B cell (primary cell): ENCODE results near the gene HTRA1. TPM values are rescaled to one million over a fixed set of nuclear protein-coding genes. Genes with fewer than 3 reads are reported as not detected.

Experiments used
- ATAC-seq: fragments of 200-7000 bp; cut with Tn5 transposase; one replicate; pipeline ENCODE4 v1.10.0; 2021; ENCODE audit warnings: low read depth, mild to moderate bottlenecking, moderate number of reproducible peaks, moderate library complexity
- CTCF ChIA-PET: fragments of 350-600 bp; sonication (Branson Sonifier 250); formaldehyde crosslinking; loops from one replicate; lab custom pipeline; 2021; ENCODE audit warnings: antibody characterized with exemption, inconsistent platforms; lab: Charles Lee
- POLR2A ChIA-PET: fragments of 350-600 bp; sonication (Branson Sonifier 250); formaldehyde crosslinking; loops from one replicate; lab custom pipeline; 2021; ENCODE audit warnings: antibody characterized with exemption; lab: Charles Lee
- DNase-seq: peaks from one replicate; pipeline ENCODE4 v3.0.0; 2013
- H2AFZ ChIP-seq: 2 replicates; pipeline ENCODE4 v1.6.1; 2012; ENCODE audit warnings: mild to moderate bottlenecking, low read depth, low read length; ENCODE audit not compliant: insufficient read depth, poor library complexity, severe bottlenecking
- H3K27ac ChIP-seq, 2 donors: 1 replicate in 1 of 2; 2 replicates in 1 of 2; pipeline ENCODE4 v1.5.1; 2012 to 2013; ENCODE audit warnings: low read length in 2 of 2, mild to moderate bottlenecking in 2 of 2, moderate library complexity in 1 of 2
- H3K27me3 ChIP-seq, 4 experiments: fragments of 200-600 bp in 1 of 4; sonication (generic) in 1 of 4; replicated peaks in 1 of 4; 1 replicate in 2 of 4; 2 replicates in 2 of 4; pipeline versions ENCODE4 v1.6.1 to v1.7.0; 2013 to 2016; ENCODE audit warnings: low read length in 3 of 4, mild to moderate bottlenecking in 2 of 4, mixed read lengths in 1 of 4, moderate library complexity in 1 of 4; ENCODE audit not compliant: insufficient read depth in 4 of 4, control insufficient read depth in 3 of 4; ENCODE audit errors: control extremely low read depth in 1 of 4
- H3K36me3 ChIP-seq, 2 experiments: replicated peaks in 1 of 2; 1 replicate in 1 of 2; 2 replicates in 1 of 2; pipeline versions ENCODE4 v1.6.1 to v1.7.1; 2013; ENCODE audit warnings: low read length in 1 of 2; ENCODE audit not compliant: insufficient read depth in 2 of 2, control insufficient read depth in 1 of 2; ENCODE audit errors: control extremely low read depth in 1 of 2, extremely low read depth in 1 of 2
- H3K4me1 ChIP-seq, 2 donors: fragments of 200-600 bp in 1 of 2; sonication (generic) in 1 of 2; 1 replicate in 1 of 2; 2 replicates in 1 of 2; pipeline versions ENCODE4 v1.5.1 to v1.6.1; 2013 to 2017; ENCODE audit warnings: low read length in 2 of 2; ENCODE audit not compliant: control insufficient read depth in 2 of 2, insufficient read depth in 2 of 2
- H3K4me2 ChIP-seq: replicated peaks from 2 replicates; pipeline ENCODE3; 2012; ENCODE audit warnings: mild to moderate bottlenecking, low read depth, low read length; ENCODE audit not compliant: poor library complexity, severe bottlenecking
- H3K4me3 ChIP-seq, 5 experiments: fragments of 200-600 bp in 1 of 5; sonication (generic) in 1 of 5; 1 replicate in 3 of 5; 2 replicates in 2 of 5; pipeline versions ENCODE4 v1.5.1 to v1.7.0; 2011 to 2016; ENCODE audit warnings: low read length in 4 of 5, mild to moderate bottlenecking in 4 of 5, low read depth in 2 of 5, control low read depth in 1 of 5, moderate library complexity in 1 of 5; ENCODE audit not compliant: insufficient read depth in 1 of 5; ENCODE audit errors: control extremely low read depth in 1 of 5, extremely low read depth in 1 of 5
- H3K79me2 ChIP-seq: fragments of 200-600 bp; sonication (generic); one replicate; pipeline ENCODE4 v1.6.0; 2016; ENCODE audit warnings: low read length; ENCODE audit not compliant: control insufficient read depth, insufficient read depth
- H3K9ac ChIP-seq: fragments of 200-600 bp; sonication (generic); 2 replicates; pipeline ENCODE4 v1.6.1; 2017; ENCODE audit warnings: mild to moderate bottlenecking, low read length, moderate library complexity
- H3K9me3 ChIP-seq, 3 donors: one replicate each; pipeline versions ENCODE4 v1.6.1 to v1.7.1; 2013; ENCODE audit warnings: low read length in 2 of 3; ENCODE audit not compliant: control insufficient read depth in 2 of 3, insufficient read depth in 1 of 3; ENCODE audit errors: control extremely low read depth in 1 of 3
- H4K20me1 ChIP-seq: 2 replicates; pipeline ENCODE4 v1.6.0; 2012; ENCODE audit warnings: mild to moderate bottlenecking, low read length; ENCODE audit not compliant: insufficient read depth, control insufficient read depth, poor library complexity, severe bottlenecking
- H3K27ac Mint-ChIP-seq: one replicate; pipeline ENCODE4 v1.8.0; 2021; ENCODE audit warnings: mixed read lengths
- H3K27me3 Mint-ChIP-seq: one replicate; pipeline ENCODE4 v1.8.0; 2021; ENCODE audit warnings: mixed read lengths
- H3K4me1 Mint-ChIP-seq: one replicate; pipeline ENCODE4 v1.8.0; 2021; ENCODE audit warnings: mixed read lengths
- H3K4me3 Mint-ChIP-seq: one replicate; pipeline ENCODE4 v1.8.0; 2021; ENCODE audit warnings: mixed read lengths
- H3K9me3 Mint-ChIP-seq: one replicate; pipeline ENCODE4 v1.8.0; 2022; ENCODE audit warnings: mixed read lengths; ENCODE audit not compliant: insufficient read depth
- EZH2 ChIP-seq: IDR thresholded peaks from 2 replicates; pipeline ENCODE4 v1.6.1; 2012; ENCODE audit warnings: borderline replicate concordance, low read depth, mild to moderate bottlenecking, moderate library complexity, low read length; ENCODE audit not compliant: insufficient read depth, poor library complexity, severe bottlenecking
- WGBS: methylation state at CpG from one replicate; pipeline ENCODE4 v1.1.5; 2013; ENCODE audit warnings: missing lambda C conversion rate; ENCODE audit not compliant: insufficient coverage; 5-methylcytosine and 5-hydroxymethylcytosine counted together
- intact Hi-C: fragments of 100-400 bp; cut with micrococcal nuclease; formaldehyde crosslinking; loops from one replicate; pipeline ENCODE4 v1.10.0; 2022
- polyA plus RNA-seq: library from polyadenylated mRNA; depleted of rRNA; stranded (reverse); fragments of >200 nt; gene quantifications from 2 replicates; pipeline ENCODE4 v1.2.3, GENCODE V29; 2012
- total RNA-seq, 2 donors: library from RNA; stranded (reverse); fragments of 120-200 nt in 1 of 2; gene quantifications; 1 replicate in 1 of 2; 2 replicates in 1 of 2; pipeline versions ENCODE4 v1.2.3 to v1.2.4, GENCODE V29; 2013 to 2022
- TF ChIP-seq, protein P1 (sequence below): fragments of 200-600 bp; IDR thresholded peaks from one replicate; pipeline ENCODE4 v1.8.0; 2022; ENCODE audit warnings: antibody characterized with exemption, mild to moderate bottlenecking

HTRA1 gene
- total and polyA plus RNA-seq, 2 donors (not counting 1 experiment from before 2014, with no cell fraction given): not detected

DNA sequence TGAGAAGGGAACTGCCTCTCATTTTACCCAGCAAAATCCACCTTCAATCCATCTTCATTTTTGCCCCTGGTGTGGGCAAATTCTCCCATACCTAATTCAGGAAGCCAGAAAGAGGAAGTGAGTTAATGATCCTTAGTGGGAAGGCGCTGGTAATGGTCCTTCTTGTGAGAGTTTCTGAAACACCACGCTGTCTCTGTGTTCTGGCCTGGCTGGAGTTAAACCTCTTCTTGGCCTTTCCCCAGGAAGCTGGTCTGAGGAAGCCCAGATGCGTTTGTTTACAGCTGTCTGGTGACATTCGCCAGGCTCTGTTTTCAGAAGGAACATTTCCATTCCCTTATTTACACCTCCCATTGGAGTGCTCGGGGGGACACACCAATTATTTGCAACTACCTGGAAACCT, 24.3 kb downstream of the HTRA1 start:
- Histone ChIP-seq H3K36me3 (no peaks in the 10 kb centered on the region), H3K9ac (no peak overlapping the region), H3K4me1 (no peaks in the 10 kb centered on the region), H2AFZ (no peak overlapping the region), H3K9me3 (peaks cover 0 to 7% (median 0%) of the 10 kb centered on the region in 3 donors), H3K79me2 (no peaks in the 10 kb centered on the region), H4K20me1 (no peaks in the 10 kb centered on the region), H3K4me3 (no peak overlapping the region), H3K4me2 (no peak overlapping the region), H3K27ac (no peak overlapping the region), H3K27me3 (no peaks in the 10 kb centered on the region)
- H3K27ac Mint-ChIP-seq: no peak overlapping the region
- peaks cover 28% of the 10 kb centered on the region for H3K27me3 Mint-ChIP-seq
- ChIA-PET CTCF (no interaction called here), POLR2A (no interaction called here)
- H3K4me1 Mint-ChIP-seq: no peaks in the 10 kb centered on the region
- H3K9me3 Mint-ChIP-seq: peaks cover 3% of the 10 kb centered on the region
- no peak for ATAC-seq
- TF ChIP-seq EZH2: no peak
- intact Hi-C loops: no loop called here
- no peak overlapping the region for H3K4me3 Mint-ChIP-seq
- no peak for DNase-seq
- 9% methylated on average over 2 of the region's 5 CpGs for WGBS

DNA sequence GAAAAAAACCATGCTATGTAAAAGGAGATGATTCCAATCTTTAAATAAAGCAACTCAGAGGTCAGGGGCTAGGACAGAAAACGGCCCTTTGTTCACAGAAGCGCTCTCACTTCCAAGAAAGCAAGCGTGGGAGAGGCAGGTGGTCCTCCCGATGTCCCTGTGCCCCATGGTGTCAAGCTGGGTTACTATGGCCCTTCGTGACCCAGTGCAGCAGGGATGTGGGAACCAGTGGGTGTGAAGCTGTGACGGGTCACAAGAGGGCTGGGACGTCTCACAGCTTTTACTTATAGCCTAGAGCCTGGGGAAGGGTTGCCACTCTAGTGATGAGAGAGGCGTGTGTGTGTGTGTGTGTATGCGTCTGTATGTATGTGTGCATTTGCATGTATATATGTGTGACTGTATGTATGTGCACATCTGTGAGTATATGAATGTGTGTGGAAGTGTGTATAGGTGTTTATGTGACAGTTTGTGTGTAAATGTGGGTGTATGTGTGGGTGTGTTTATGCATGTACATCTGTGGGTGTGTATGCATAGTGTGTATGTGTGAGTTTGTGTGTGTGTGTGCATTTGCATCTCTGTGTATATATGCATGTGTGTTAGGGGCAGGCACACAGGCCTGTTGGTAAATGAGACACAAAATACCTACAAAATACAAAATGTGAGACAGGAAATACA, 25.2 kb downstream of the HTRA1 start:
- no peak for TF ChIP-seq EZH2
- TF ChIP-seq, protein P1, sequence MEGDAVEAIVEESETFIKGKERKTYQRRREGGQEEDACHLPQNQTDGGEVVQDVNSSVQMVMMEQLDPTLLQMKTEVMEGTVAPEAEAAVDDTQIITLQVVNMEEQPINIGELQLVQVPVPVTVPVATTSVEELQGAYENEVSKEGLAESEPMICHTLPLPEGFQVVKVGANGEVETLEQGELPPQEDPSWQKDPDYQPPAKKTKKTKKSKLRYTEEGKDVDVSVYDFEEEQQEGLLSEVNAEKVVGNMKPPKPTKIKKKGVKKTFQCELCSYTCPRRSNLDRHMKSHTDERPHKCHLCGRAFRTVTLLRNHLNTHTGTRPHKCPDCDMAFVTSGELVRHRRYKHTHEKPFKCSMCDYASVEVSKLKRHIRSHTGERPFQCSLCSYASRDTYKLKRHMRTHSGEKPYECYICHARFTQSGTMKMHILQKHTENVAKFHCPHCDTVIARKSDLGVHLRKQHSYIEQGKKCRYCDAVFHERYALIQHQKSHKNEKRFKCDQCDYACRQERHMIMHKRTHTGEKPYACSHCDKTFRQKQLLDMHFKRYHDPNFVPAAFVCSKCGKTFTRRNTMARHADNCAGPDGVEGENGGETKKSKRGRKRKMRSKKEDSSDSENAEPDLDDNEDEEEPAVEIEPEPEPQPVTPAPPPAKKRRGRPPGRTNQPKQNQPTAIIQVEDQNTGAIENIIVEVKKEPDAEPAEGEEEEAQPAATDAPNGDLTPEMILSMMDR: no peak
- no peak overlapping the region for H3K4me2 ChIP-seq
- H3K9ac ChIP-seq: no peak overlapping the region
- peaks cover 26% of the 10 kb centered on the region for H3K27me3 Mint-ChIP-seq
- no peaks in the 10 kb centered on the region for H3K27me3 ChIP-seq
- no peak overlapping the region for H3K27ac Mint-ChIP-seq
- no peak overlapping the region for H3K27ac ChIP-seq
- no peak overlapping the region for H3K4me3 Mint-ChIP-seq
- no peaks in the 10 kb centered on the region for H3K79me2 ChIP-seq
- ATAC-seq (no peak), DNase-seq (no peak)
- POLR2A ChIA-PET: no interaction called here
- H3K9me3 ChIP-seq: peaks cover 0 to 4% (median 0%) of the 10 kb centered on the region in 3 donors
- no peak overlapping the region for H3K4me3 ChIP-seq
- H3K4me1 ChIP-seq: no peaks in the 10 kb centered on the region
- peaks cover 3% of the 10 kb centered on the region for H3K9me3 Mint-ChIP-seq
- no peaks in the 10 kb centered on the region for H3K4me1 Mint-ChIP-seq
- H4K20me1 ChIP-seq: no peaks in the 10 kb centered on the region
- no peaks in the 10 kb centered on the region for H3K36me3 ChIP-seq
- 87% methylated on average over 9 of the region's 9 CpGs for WGBS
- no peak overlapping the region for H2AFZ ChIP-seq
- CTCF ChIA-PET: no interaction called here
- intact Hi-C loops: no loop called here
